Measurements from ENCODE around the gene ZNF771. TPM values are rescaled to one million over a fixed set of nuclear protein-coding genes. Genes with fewer than 3 reads are reported as not detected.
"Not testable (repeated sequence)": the region's sequence is repeated elsewhere in the genome, so short reads cannot be mapped to it uniquely, and the experiment has no call there.

The ZNF771 gene
- total RNA-seq, 1 donor from 2014 or later: 7.9 TPM

- not testable (repeated sequence) for DNase-seq (ENCODE audit: low read depth, low spot score)
These were observed 54.0 kb downstream of the ZNF771 start for GRCh38 chr16:30461426-30461825.

GRCh38 chr16:30464078-30464477, 56.7 kb downstream of the ZNF771 start:
- DNase-seq (ENCODE audit: low read depth, low spot score): no peak

Other genes with a start within 250 kb of the ZNF771 start
- 1.8 and 2.0 TPM in 2 replicates for gene CORO1A, start 224.0 kb upstream of the ZNF771 start, total RNA-seq
- 19.9 and 25.6 TPM in 2 replicates for gene BOLA2B, start 213.9 kb upstream of the ZNF771 start, total RNA-seq
- gene SLX1A, start 213.7 kb upstream of the ZNF771 start, total RNA-seq: 30.5 and 55.9 TPM in 2 replicates
- gene SULT1A3, start 208.4 kb upstream of the ZNF771 start, total RNA-seq: 1.6 and 2.5 TPM in 2 replicates
- gene NPIPB13, start 159.1 kb upstream of the ZNF771 start, total RNA-seq: 0.46 and 1.4 TPM in 2 replicates
- gene CD2BP2, start 52.3 kb upstream of the ZNF771 start, total RNA-seq: 34.6 and 43.3 TPM in 2 replicates
- gene TBC1D10B, start 37.1 kb upstream of the ZNF771 start, total RNA-seq: 32.2 and 43.0 TPM in 2 replicates
- not detected in 2 replicates for gene MYL11, start 32.8 kb upstream of the ZNF771 start, total RNA-seq
- gene SEPTIN1, start 25.0 kb upstream of the ZNF771 start, total RNA-seq: 0.13 TPM in 1 of 2 replicates, not detected in the other
- gene ZNF48, start 12.2 kb upstream of the ZNF771 start, total RNA-seq: 13.6 and 15.6 TPM in 2 replicates
- gene DCTPP1, start 22.4 kb downstream of the ZNF771 start, total RNA-seq: 37.5 and 38.2 TPM in 2 replicates
- 16.6 and 18.3 TPM in 2 replicates for gene SEPHS2, start 38.3 kb downstream of the ZNF771 start, total RNA-seq
- gene ITGAL, start 65.1 kb downstream of the ZNF771 start, total RNA-seq: under 0.01 TPM in 1 of 2 replicates, not detected in the other
- 21.2 and 21.6 TPM in 2 replicates for gene ZNF768, start 119.0 kb downstream of the ZNF771 start, total RNA-seq
- 5.7 and 7.0 TPM in 2 replicates for gene ZNF747, start 127.3 kb downstream of the ZNF771 start, total RNA-seq
- 4.3 and 4.5 TPM in 2 replicates for gene ZNF764, start 150.8 kb downstream of the ZNF771 start, total RNA-seq
- gene ZNF688, start 164.1 kb downstream of the ZNF771 start, total RNA-seq: 6.7 and 7.4 TPM in 2 replicates
- gene ZNF785, start 178.1 kb downstream of the ZNF771 start, total RNA-seq: 8.0 and 9.4 TPM in 2 replicates
- 4.3 and 5.0 TPM in 2 replicates for gene ZNF689, start 202.8 kb downstream of the ZNF771 start, total RNA-seq
- gene PRR14, start 243.4 kb downstream of the ZNF771 start, total RNA-seq: 6.7 and 11.1 TPM in 2 replicates

Measured in pulmonary artery endothelial cell (primary cell).